ENCODE results near the gene UGT1A4. TPM values are rescaled to one million over a fixed set of nuclear protein-coding genes. Genes with fewer than 3 reads are reported as not detected.

The UGT1A4 gene
- total RNA-seq, 1 donor from 2014 or later = not detected

- Histone ChIP-seq H3K36me3 (no peaks in the 10 kb centered on the region), H3K27ac (no peak overlapping the region), H3K9me3 (no peaks in the 10 kb centered on the region), H3K27me3 (no peaks in the 10 kb centered on the region), H3K4me1 (no peaks in the 10 kb centered on the region), H3K4me3 (no peak overlapping the region)
- TF ChIP-seq CTCF (IDR thresholded peaks at IDR 0.05) = no peak
- intact Hi-C loops (cut with DNase I) = no loop called here
- DNase-seq (ENCODE audit: low spot score in 2 of 2) = no peak
Measured at GRCh38 chr2:233791151-233791882, 72.8 kb downstream of the UGT1A4 start.

DNA sequence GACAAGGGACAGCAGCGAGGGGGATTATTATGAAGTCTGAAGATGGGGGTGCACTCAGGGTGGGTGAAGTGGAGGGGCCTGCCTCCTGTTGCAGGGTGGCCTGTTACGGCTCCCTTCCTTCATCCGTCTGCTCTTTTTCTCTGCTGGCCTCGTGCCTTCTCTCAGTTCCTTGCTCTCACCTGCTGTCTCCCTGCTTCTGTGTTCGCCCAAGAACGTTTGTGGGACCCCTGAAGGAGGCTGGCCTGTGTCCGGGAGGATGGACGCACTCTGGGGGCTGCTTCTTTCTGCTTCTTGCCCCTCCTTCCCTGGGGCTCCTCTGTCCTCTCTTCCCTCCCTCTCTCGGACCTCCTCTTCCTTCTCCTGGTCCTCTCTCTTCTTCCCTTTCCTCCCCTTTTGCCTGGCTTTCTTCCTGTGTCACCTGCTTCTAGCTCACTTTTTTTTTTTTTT, 73.4 kb downstream of the UGT1A4 start:
- TF ChIP-seq CTCF (IDR thresholded peaks at IDR 0.05) = no peak
- Histone ChIP-seq H3K9me3 (no peaks in the 10 kb centered on the region), H3K36me3 (no peaks in the 10 kb centered on the region), H3K4me1 (no peaks in the 10 kb centered on the region), H3K27me3 (no peaks in the 10 kb centered on the region), H3K27ac (no peak overlapping the region), H3K4me3 (no peak overlapping the region)
- DNase-seq (ENCODE audit: low spot score in 2 of 2) = no peak
- intact Hi-C loops (cut with DNase I) = no loop called here

DNA sequence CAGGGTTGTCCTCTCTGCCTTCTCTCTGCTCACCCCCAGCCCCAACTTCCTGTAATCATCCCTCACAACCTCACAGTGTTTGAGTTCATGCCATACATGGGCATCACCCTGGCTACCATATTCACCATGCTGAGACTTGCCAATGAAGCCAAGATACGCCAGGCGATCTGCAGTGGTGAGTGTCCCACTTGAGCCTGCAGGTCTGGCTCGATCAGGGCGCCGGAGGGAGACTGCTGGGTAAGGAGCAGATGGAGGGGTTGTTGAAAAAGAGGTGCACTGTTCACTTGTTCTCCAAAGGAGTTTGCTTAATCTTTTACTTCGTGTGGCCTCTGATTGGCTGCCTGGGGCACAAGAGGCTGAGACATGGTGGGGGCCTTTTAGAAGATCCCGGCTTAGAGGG, 74.2 kb downstream of the UGT1A4 start:
- intact Hi-C loops (cut with DNase I) = no loop called here
- no peak for DNase-seq (ENCODE audit: low spot score in 2 of 2)
- H3K4me3 ChIP-seq = no peak overlapping the region

DNA sequence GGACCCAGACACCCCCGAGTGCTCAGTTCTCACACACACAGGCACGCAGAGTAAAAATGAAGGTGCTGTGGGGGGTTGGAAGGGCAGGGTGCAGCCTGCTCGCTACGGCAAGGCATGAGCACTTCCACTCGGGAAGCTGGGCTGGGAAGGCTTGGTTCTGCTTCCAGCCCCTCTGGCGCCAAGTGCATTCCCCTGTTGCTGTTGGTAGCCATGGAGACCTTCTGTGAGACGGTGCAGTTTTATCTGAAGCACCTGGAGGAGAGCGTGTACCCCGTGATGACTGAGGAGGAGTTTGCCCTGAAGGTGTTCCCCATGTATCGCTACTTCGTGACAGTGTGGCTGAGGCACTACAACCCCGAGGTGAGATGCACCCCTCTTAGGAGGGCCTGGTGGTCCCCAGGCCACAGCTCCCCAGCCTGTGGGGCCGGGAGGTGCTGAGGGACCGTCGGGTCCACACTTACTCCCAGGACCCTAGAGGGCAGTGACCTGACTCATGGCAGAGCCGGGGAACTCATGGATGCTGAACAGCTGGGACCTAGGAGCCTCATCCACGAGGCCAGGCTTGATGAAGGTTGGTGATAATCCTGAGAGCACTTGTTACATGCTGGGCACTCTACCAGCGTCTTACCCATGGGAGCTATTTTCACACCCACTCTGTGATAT, 75.1 kb downstream of the UGT1A4 start:
- no peaks in the 10 kb centered on the region for H3K36me3 ChIP-seq

More for the DNA sequence above, 74.2 kb downstream of the UGT1A4 start:
- Histone ChIP-seq H3K27me3 (no peaks in the 10 kb centered on the region), H3K36me3 (no peaks in the 10 kb centered on the region), H3K9me3 (no peaks in the 10 kb centered on the region), H3K4me1 (no peaks in the 10 kb centered on the region), H3K27ac (no peak overlapping the region)
- TF ChIP-seq CTCF (IDR thresholded peaks at IDR 0.05) = no peak

GRCh38 chr2:233794128-233794658, 75.7 kb downstream of the UGT1A4 start:
- Histone ChIP-seq H3K4me1 (no peaks in the 10 kb centered on the region), H3K36me3 (no peaks in the 10 kb centered on the region), H3K9me3 (no peaks in the 10 kb centered on the region), H3K4me3 (no peak overlapping the region), H3K27me3 (no peaks in the 10 kb centered on the region), H3K27ac (no peak overlapping the region)
- DNase-seq (ENCODE audit: low spot score in 2 of 2) = no peak
- no peak for TF ChIP-seq CTCF (IDR thresholded peaks at IDR 0.05)
- intact Hi-C loops (cut with DNase I) = no loop called here

More for the DNA sequence above, 75.1 kb downstream of the UGT1A4 start:
- no peak overlapping the region for H3K4me3 ChIP-seq
- DNase-seq (ENCODE audit: low spot score in 2 of 2) = no peak
- no peaks in the 10 kb centered on the region for H3K27me3 ChIP-seq
- no peaks in the 10 kb centered on the region for H3K4me1 ChIP-seq
- H3K27ac ChIP-seq = no peak overlapping the region
- no peaks in the 10 kb centered on the region for H3K9me3 ChIP-seq
- no peak for TF ChIP-seq CTCF (IDR thresholded peaks at IDR 0.05)
- intact Hi-C loops (cut with DNase I) = no loop called here
